Measurements from ENCODE around the gene PLXNA4.

DNA sequence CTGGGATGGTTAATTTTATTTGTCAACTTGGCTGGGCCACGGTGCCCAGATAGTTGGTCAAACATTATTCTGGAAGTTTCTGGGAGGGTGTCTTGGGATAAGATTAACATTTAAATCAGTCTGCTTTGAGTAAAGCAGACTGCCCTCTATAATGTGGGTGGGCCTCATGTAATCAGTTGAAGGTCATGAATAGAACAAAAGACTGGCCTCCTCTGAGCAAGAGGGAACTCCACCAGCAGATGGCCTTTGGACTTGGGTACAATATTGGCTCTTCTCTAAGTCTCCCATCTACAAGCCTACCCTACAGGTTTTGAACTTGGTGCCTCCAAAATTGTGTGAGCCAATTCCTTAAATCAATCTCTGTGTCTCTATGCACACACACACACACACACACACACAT lies 61.8 kb downstream of the PLXNA4 start:
- TF ChIP-seq RELA (CRISPR knock-in tag; IDR thresholded peaks at IDR 0.05; ENCODE audit: borderline replicate concordance) (no peak), ESRRA (CRISPR knock-in tag; IDR thresholded peaks at IDR 0.05; ENCODE audit: borderline replicate concordance) (no peak)
- TF ChIP-seq, protein P1, sequence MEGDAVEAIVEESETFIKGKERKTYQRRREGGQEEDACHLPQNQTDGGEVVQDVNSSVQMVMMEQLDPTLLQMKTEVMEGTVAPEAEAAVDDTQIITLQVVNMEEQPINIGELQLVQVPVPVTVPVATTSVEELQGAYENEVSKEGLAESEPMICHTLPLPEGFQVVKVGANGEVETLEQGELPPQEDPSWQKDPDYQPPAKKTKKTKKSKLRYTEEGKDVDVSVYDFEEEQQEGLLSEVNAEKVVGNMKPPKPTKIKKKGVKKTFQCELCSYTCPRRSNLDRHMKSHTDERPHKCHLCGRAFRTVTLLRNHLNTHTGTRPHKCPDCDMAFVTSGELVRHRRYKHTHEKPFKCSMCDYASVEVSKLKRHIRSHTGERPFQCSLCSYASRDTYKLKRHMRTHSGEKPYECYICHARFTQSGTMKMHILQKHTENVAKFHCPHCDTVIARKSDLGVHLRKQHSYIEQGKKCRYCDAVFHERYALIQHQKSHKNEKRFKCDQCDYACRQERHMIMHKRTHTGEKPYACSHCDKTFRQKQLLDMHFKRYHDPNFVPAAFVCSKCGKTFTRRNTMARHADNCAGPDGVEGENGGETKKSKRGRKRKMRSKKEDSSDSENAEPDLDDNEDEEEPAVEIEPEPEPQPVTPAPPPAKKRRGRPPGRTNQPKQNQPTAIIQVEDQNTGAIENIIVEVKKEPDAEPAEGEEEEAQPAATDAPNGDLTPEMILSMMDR (IDR thresholded peaks at IDR 0.05), result no peak

Measured in WTC11 (cell line).